Activated naive CD4-positive, alpha-beta T cell treated with anti-CD3 and anti-CD28 coated beads, Interleukin-2, amount 10 ng/mL, durations not matched to agents 7 days and 5 days (primary cell): ENCODE results near the gene ADGRL2.

Experiments used
- CTCF ChIA-PET: fragments of 350-600 bp; sonication (Branson Sonifier 250); formaldehyde crosslinking; loops from one replicate; lab custom pipeline; 2021; ENCODE audit warnings: antibody characterized with exemption; lab: Charles Lee
- DNase-seq: peaks from one replicate; pipeline ENCODE4 v3.0.0-alpha.2; 2020
- H3K27ac Mint-ChIP-seq: one replicate; pipeline ENCODE4 v1.8.0; 2021; ENCODE audit warnings: mild to moderate bottlenecking, moderate library complexity, mixed read lengths
- H3K27me3 Mint-ChIP-seq: one replicate; pipeline ENCODE4 v1.8.0; 2021; ENCODE audit warnings: mild to moderate bottlenecking, mixed read lengths
- H3K36me3 Mint-ChIP-seq: one replicate; pipeline ENCODE4 v1.8.0; 2021; ENCODE audit warnings: mixed read lengths
- H3K4me1 Mint-ChIP-seq: one replicate; pipeline ENCODE4 v1.8.0; 2021; ENCODE audit warnings: mixed read lengths
- H3K4me3 Mint-ChIP-seq: one replicate; pipeline ENCODE4 v1.8.0; 2021; ENCODE audit warnings: mild to moderate bottlenecking, moderate library complexity, mixed read lengths
- H3K9me3 Mint-ChIP-seq: one replicate; pipeline ENCODE4 v1.8.0; 2021; ENCODE audit warnings: mixed read lengths

ADGRL2 gene

GRCh38 chr1:81936853-81937252 is 136.1 kb downstream of the ADGRL2 start:
- no peak overlapping the region for H3K27ac Mint-ChIP-seq
- H3K4me1 Mint-ChIP-seq = no peaks in the 10 kb centered on the region
- no peak overlapping the region for H3K4me3 Mint-ChIP-seq
- H3K27me3 Mint-ChIP-seq = no peaks in the 10 kb centered on the region
- H3K9me3 Mint-ChIP-seq = no peaks in the 10 kb centered on the region
- CTCF ChIA-PET = no interaction called here
- no peaks in the 10 kb centered on the region for H3K36me3 Mint-ChIP-seq
- no peak for DNase-seq

DNA sequence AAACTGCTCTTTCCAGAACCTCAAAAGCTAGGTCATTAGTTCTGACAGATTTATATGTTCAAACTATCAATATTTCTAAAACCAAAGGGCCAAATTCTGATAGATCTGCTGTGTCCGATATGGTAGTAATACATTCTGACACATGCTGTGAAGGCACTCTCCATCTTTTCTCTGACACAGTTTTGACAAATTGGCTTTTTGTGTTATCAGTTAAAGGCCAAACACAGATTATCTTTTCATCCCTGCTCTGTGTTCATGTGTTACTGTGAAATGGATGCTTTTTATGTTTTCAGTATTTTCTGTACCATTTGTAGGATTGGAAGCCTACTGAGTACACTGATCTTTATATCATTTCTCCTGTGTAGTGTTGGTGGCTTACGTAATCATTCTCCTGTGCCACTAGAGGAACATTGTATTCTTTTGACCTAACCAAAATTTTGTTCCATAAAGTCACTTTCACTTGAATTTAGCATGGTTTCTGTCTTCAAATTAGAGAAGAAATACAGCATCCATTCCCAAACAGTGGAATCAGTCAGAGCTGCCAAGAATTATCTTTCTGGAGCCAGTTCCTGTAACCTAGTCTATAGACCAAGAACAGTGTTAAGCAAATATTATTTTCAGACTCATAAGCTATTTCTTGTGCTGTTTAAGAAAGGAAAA is 137.2 kb downstream of the ADGRL2 start:
- H3K27ac Mint-ChIP-seq = no peak overlapping the region
- no peaks in the 10 kb centered on the region for H3K27me3 Mint-ChIP-seq
- H3K4me1 Mint-ChIP-seq = no peaks in the 10 kb centered on the region
- no peaks in the 10 kb centered on the region for H3K9me3 Mint-ChIP-seq
- no peak overlapping the region for H3K4me3 Mint-ChIP-seq
- H3K36me3 Mint-ChIP-seq = no peaks in the 10 kb centered on the region
- CTCF ChIA-PET = no interaction called here
- no peak for DNase-seq

DNA sequence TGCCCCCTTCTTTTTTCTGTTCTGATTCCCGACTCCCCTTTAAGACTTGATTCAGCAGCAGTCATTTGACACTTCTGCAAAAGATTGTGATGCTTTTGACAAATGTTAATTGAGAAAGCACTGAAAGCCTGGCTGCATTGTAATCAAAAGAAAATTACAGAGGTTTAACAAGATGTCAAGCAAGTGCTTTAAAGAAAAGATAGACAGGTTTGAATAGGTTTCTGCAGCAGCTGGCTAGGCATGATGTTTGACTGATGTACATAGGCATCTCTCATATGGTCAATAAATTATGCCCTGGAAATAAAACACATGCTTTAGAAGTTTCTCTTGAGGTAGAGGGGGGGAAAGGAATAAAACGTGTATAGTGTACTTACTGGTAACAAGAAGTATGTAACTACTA is 147.8 kb downstream of the ADGRL2 start:
- H3K4me1 Mint-ChIP-seq = no peaks in the 10 kb centered on the region
- CTCF ChIA-PET = no interaction called here
- no peak for DNase-seq

GRCh38 chr1:81949421-81949820 is 148.7 kb downstream of the ADGRL2 start:
- H3K4me3 Mint-ChIP-seq = no peak overlapping the region
- H3K27me3 Mint-ChIP-seq = no peaks in the 10 kb centered on the region
- H3K4me1 Mint-ChIP-seq = no peaks in the 10 kb centered on the region
- CTCF ChIA-PET = no interaction called here
- H3K27ac Mint-ChIP-seq = no peak overlapping the region
- no peaks in the 10 kb centered on the region for H3K9me3 Mint-ChIP-seq
- no peaks in the 10 kb centered on the region for H3K36me3 Mint-ChIP-seq
- DNase-seq = no peak

More for the DNA sequence above, 147.8 kb downstream of the ADGRL2 start:
- Mint-ChIP-seq H3K4me3 (no peak overlapping the region), H3K36me3 (no peaks in the 10 kb centered on the region), H3K9me3 (no peaks in the 10 kb centered on the region), H3K27me3 (no peaks in the 10 kb centered on the region), H3K27ac (no peak overlapping the region)

DNA sequence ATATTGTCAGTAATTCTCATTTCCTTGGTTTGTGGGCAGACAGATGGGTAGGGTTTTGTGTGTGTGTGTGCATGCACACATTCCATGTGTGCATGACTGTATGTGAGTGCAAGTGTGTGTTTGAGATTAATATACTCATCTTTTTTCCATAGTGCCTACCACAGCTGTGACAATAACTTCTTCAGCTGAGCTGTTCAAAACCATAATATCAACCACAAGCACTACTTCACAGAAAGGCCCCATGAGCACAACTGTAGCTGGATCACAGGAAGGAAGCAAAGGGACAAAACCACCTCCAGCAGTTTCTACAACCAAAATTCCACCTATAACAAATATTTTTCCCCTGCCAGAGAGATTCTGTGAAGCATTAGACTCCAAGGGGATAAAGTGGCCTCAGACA is 149.3 kb downstream of the ADGRL2 start:
- DNase-seq = no peak
- Mint-ChIP-seq H3K36me3 (no peaks in the 10 kb centered on the region), H3K27ac (no peak overlapping the region), H3K27me3 (no peaks in the 10 kb centered on the region), H3K4me1 (no peaks in the 10 kb centered on the region), H3K4me3 (no peak overlapping the region), H3K9me3 (no peaks in the 10 kb centered on the region)
- CTCF ChIA-PET = no interaction called here

- Mint-ChIP-seq H3K36me3 (no peaks in the 10 kb centered on the region), H3K27ac (no peak overlapping the region), H3K4me1 (no peaks in the 10 kb centered on the region), H3K9me3 (no peaks in the 10 kb centered on the region), H3K4me3 (no peak overlapping the region), H3K27me3 (no peaks in the 10 kb centered on the region)
- CTCF ChIA-PET = no interaction called here
- DNase-seq = no peak
Observed at GRCh38 chr1:81950591-81951244, 150.0 kb downstream of the ADGRL2 start.

GRCh38 chr1:81954534-81955020 is 153.8 kb downstream of the ADGRL2 start:
- Mint-ChIP-seq H3K4me3 (no peak overlapping the region), H3K27me3 (no peaks in the 10 kb centered on the region), H3K4me1 (no peaks in the 10 kb centered on the region), H3K9me3 (no peaks in the 10 kb centered on the region), H3K27ac (no peak overlapping the region), H3K36me3 (no peaks in the 10 kb centered on the region)
- DNase-seq = no peak
- CTCF ChIA-PET = no interaction called here

DNA sequence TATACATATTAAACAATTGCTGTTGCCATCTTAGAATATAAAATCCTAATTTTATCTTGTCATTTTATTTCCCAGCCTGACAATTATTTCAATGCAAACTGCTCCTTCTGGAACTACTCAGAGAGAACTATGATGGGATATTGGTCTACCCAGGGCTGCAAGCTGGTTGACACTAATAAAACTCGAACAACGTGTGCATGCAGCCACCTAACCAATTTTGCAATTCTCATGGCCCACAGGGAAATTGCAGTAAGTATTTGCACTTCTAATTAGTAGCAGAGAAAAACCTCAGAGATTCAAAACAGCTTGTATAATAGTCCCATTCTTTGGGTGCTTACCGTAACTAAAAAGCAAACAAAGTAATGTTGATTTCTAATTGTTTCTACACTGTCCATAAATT is 167.2 kb downstream of the ADGRL2 start:
- H3K36me3 Mint-ChIP-seq = no peaks in the 10 kb centered on the region
- no peaks in the 10 kb centered on the region for H3K9me3 Mint-ChIP-seq
- CTCF ChIA-PET = no interaction called here
- no peaks in the 10 kb centered on the region for H3K4me1 Mint-ChIP-seq
- H3K27me3 Mint-ChIP-seq = no peaks in the 10 kb centered on the region
- H3K4me3 Mint-ChIP-seq = no peak overlapping the region
- DNase-seq = no peak
- no peak overlapping the region for H3K27ac Mint-ChIP-seq

DNA sequence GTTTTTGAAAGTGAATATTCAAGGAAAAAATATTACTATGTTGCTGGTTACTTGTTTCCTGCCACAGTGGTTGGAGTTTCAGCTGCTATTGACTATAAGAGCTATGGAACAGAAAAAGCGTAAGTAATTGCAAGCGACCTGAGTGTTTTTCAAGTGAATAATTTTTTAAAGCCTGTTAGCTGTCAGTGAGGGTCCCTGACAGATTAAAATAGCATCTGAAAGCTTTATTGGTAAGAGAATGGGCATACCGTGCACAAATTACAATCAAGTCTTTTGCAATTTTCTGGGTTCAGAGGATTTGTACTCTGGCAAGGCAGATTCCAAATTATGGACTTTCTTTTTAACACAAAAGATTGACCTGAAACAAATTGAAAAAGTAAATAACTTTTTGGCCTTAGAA is 169.7 kb downstream of the ADGRL2 start:
- H3K27ac Mint-ChIP-seq = no peak overlapping the region
- CTCF ChIA-PET = no interaction called here
- no peaks in the 10 kb centered on the region for H3K27me3 Mint-ChIP-seq
- no peaks in the 10 kb centered on the region for H3K36me3 Mint-ChIP-seq
- no peaks in the 10 kb centered on the region for H3K9me3 Mint-ChIP-seq
- H3K4me1 Mint-ChIP-seq = no peaks in the 10 kb centered on the region
- H3K4me3 Mint-ChIP-seq = no peak overlapping the region
- DNase-seq = no peak

DNA sequence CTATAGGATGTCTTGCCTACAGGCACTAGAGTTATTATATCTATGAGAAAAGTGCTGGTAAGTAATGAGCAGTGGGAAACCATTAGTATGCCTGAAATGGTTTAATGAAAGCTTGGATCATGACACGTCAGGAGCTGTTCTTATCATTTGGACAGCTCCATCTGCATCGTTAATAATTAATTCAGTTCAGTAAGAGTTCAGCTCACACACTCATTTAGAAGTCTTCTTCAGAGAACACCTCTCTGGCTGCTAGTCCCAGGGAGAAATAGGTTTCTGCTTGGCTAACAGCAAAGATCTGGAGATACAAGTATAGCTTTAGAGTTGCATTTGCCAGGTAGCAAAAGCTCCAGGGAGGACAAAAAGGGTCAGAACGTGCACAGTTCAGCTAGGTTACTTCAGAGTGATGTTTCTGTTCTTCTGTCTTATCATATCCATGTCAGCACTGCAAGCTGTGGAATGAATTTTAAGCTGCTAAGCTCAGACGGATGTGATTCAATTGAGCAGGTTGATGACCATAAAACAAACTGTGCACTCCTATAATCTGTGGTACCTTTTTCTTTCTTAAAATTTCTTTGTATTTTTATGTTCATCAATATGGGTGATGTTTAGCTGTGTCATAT is 173.6 kb downstream of the ADGRL2 start:
- CTCF ChIA-PET = no interaction called here
- no peaks in the 10 kb centered on the region for H3K4me1 Mint-ChIP-seq

GRCh38 chr1:81974883-81975555 is 174.3 kb downstream of the ADGRL2 start:
- H3K36me3 Mint-ChIP-seq = no peaks in the 10 kb centered on the region
- CTCF ChIA-PET = no interaction called here
- H3K9me3 Mint-ChIP-seq = no peaks in the 10 kb centered on the region
- H3K27ac Mint-ChIP-seq = no peak overlapping the region
- no peak overlapping the region for H3K4me3 Mint-ChIP-seq
- no peaks in the 10 kb centered on the region for H3K4me1 Mint-ChIP-seq
- no peak for DNase-seq
- H3K27me3 Mint-ChIP-seq = no peaks in the 10 kb centered on the region

More for the DNA sequence above, 173.6 kb downstream of the ADGRL2 start:
- Mint-ChIP-seq H3K36me3 (no peaks in the 10 kb centered on the region), H3K4me3 (no peak overlapping the region), H3K9me3 (no peaks in the 10 kb centered on the region), H3K27me3 (no peaks in the 10 kb centered on the region), H3K27ac (no peak overlapping the region)
- no peak for DNase-seq

DNA sequence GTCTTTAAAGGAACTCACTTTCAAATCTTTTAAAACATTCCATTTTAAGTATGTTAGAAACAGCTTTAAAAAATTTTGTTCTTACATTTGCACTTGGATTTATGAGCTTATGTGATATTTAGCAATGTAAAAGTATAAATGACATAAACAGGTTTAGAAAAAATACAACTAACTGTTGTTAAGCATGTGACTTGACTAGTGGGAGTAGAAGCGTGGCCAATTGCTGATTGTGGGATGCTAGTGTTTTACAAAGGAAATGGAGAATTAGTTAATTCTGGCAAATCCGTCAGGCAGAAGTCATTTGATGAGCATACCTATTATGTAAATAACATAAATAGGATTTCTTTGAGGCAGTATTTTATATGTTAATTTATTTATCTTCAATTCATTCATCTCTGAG is 175.8 kb downstream of the ADGRL2 start:
- Mint-ChIP-seq H3K4me1 (no peaks in the 10 kb centered on the region), H3K27me3 (no peaks in the 10 kb centered on the region), H3K36me3 (no peaks in the 10 kb centered on the region), H3K4me3 (no peak overlapping the region), H3K27ac (no peak overlapping the region), H3K9me3 (no peaks in the 10 kb centered on the region)
- DNase-seq = no peak
- CTCF ChIA-PET = no interaction called here

- no peak overlapping the region for H3K27ac Mint-ChIP-seq
- H3K9me3 Mint-ChIP-seq = no peaks in the 10 kb centered on the region
- CTCF ChIA-PET = no interaction called here
- no peak overlapping the region for H3K4me3 Mint-ChIP-seq
- H3K36me3 Mint-ChIP-seq = no peaks in the 10 kb centered on the region
- no peak for DNase-seq
- no peaks in the 10 kb centered on the region for H3K27me3 Mint-ChIP-seq
- no peaks in the 10 kb centered on the region for H3K4me1 Mint-ChIP-seq
Observed at GRCh38 chr1:81978945-81979344, 178.2 kb downstream of the ADGRL2 start.

- DNase-seq = no peak
- no peak overlapping the region for H3K27ac Mint-ChIP-seq
- no peaks in the 10 kb centered on the region for H3K36me3 Mint-ChIP-seq
- CTCF ChIA-PET = no interaction called here
- H3K4me1 Mint-ChIP-seq = no peaks in the 10 kb centered on the region
- H3K4me3 Mint-ChIP-seq = no peak overlapping the region
- H3K27me3 Mint-ChIP-seq = no peaks in the 10 kb centered on the region
- no peaks in the 10 kb centered on the region for H3K9me3 Mint-ChIP-seq
Observed at GRCh38 chr1:81982523-81982922, 181.8 kb downstream of the ADGRL2 start.
